Neural progenitor cell (in vitro differentiated cells): ENCODE measurements around the gene RIMOC1. TPM values are rescaled to one million over a fixed set of nuclear protein-coding genes. Genes with fewer than 3 reads are reported as not detected.

Experiments
- DNase-seq: peaks from one replicate; pipeline ENCODE4 v3.0.0-alpha.2; 2016; ENCODE audit warnings: low spot score
- H2AFZ ChIP-seq: fragments of 200-600 bp; sonication (generic); replicated peaks from 2 replicates; pipeline ENCODE4 v1.6.1; 2016; ENCODE audit warnings: antibody characterized with exemption
- H3F3A ChIP-seq: fragments of 200-600 bp; sonication (generic); 2 replicates; pipeline ENCODE4 v1.6.1; 2016; ENCODE audit warnings: antibody characterized with exemption, low read depth
- H3K27ac ChIP-seq: fragments of 200-600 bp; sonication (generic); 2 replicates; pipeline ENCODE4 v1.5.1; 2016; ENCODE audit warnings: mild to moderate bottlenecking
- H3K27me3 ChIP-seq: fragments of 200-600 bp; sonication (generic); 2 replicates; pipeline ENCODE4 v1.6.1; 2016; ENCODE audit warnings: mild to moderate bottlenecking, moderate library complexity
- H3K36me3 ChIP-seq: fragments of 200-600 bp; sonication (generic); 2 replicates; pipeline ENCODE4 v1.5.1; 2016
- H3K4me1 ChIP-seq: fragments of 200-600 bp; sonication (generic); 2 replicates; pipeline ENCODE4 v1.6.1; 2016; ENCODE audit warnings: mixed run types
- H3K4me2 ChIP-seq: fragments of 200-600 bp; sonication (generic); 2 replicates; pipeline ENCODE4 v1.6.1; 2016
- H3K4me3 ChIP-seq: fragments of 200-600 bp; sonication (generic); 2 replicates; pipeline ENCODE4 v1.5.1; 2016
- H3K79me2 ChIP-seq: fragments of 200-600 bp; sonication (generic); 2 replicates; pipeline ENCODE4 v1.6.1; 2016; ENCODE audit warnings: low read depth
- H3K9ac ChIP-seq: fragments of 200-600 bp; sonication (generic); 2 replicates; pipeline ENCODE4 v1.6.1; 2016
- H3K9me3 ChIP-seq: fragments of 200-600 bp; sonication (generic); 2 replicates; pipeline ENCODE4 v1.5.1; 2016; ENCODE audit warnings: low read depth
- H4K20me1 ChIP-seq: fragments of 200-600 bp; sonication (generic); 2 replicates; pipeline ENCODE4 v1.6.1; 2016; ENCODE audit warnings: low read depth
- H3K27ac Mint-ChIP-seq: 3 replicates; pipeline ENCODE4 v1.8.0; 2021; ENCODE audit warnings: mixed read lengths
- H3K27me3 Mint-ChIP-seq: 2 replicates; pipeline ENCODE4 v1.8.0; 2022; ENCODE audit warnings: low read depth, mild to moderate bottlenecking, inconsistent platforms, moderate library complexity, mixed read lengths; ENCODE audit not compliant: insufficient read depth
- H3K36me3 Mint-ChIP-seq: 3 replicates; pipeline ENCODE4 v1.8.0; 2021; ENCODE audit warnings: mixed read lengths
- H3K4me1 Mint-ChIP-seq: 3 replicates; pipeline ENCODE4 v1.8.0; 2021; ENCODE audit warnings: mixed read lengths
- H3K4me3 Mint-ChIP-seq: 3 replicates; pipeline ENCODE4 v1.8.0; 2021; ENCODE audit warnings: mild to moderate bottlenecking, moderate library complexity, mixed read lengths
- H3K9me3 Mint-ChIP-seq: 3 replicates; pipeline ENCODE4 v1.8.0; 2020; ENCODE audit warnings: mixed read lengths
- EZH2 ChIP-seq: fragments of 200-600 bp; sonication (generic); IDR thresholded peaks from 2 replicates; pipeline ENCODE4 v1.6.1; 2017; ENCODE audit warnings: antibody characterized with exemption, mild to moderate bottlenecking, moderate library complexity
- EZH2phosphoT487 ChIP-seq: fragments of 200-600 bp; sonication (generic); IDR thresholded peaks from 2 replicates; pipeline ENCODE4 v1.6.1; 2017; ENCODE audit warnings: antibody characterized with exemption
- total RNA-seq: library from RNA; depleted of rRNA; stranded (reverse); fragments of >200 nt; gene quantifications from 2 replicates; pipeline ENCODE4 v1.2.3, GENCODE V29; 2015; ENCODE audit warnings: low replicate concordance
- TF ChIP-seq, protein P1 (sequence below): fragments of 200-600 bp; sonication (generic); IDR thresholded peaks from 2 replicates; pipeline ENCODE4 v1.5.1; 2017; ENCODE audit warnings: antibody characterized with exemption, mild to moderate bottlenecking

RIMOC1 gene
- total RNA-seq, 1 donor from 2014 or later, result 32.7 TPM

DNA sequence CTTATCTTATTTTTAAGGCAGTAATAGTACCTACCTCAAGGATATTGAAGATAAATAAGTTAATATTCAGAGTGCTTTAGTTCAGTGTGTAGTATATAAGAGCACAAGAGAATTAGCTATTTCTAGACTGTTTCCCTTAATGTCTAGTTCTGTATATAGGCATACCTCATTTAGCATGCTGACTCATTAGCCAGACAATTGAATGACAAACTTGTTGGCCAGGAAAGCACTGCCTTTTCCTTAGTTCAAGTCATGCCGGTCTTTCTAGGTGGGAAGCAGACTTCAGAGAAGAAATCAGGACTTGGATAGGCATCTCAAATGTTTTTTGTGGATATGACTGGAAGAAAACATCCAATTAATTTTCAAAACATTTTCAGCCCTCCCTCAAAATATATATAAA, 17.7 kb downstream of the RIMOC1 start:
- peaks cover 2% of the 10 kb centered on the region for H3K9me3 Mint-ChIP-seq
- peaks cover 24% of the 10 kb centered on the region for H3K36me3 Mint-ChIP-seq
- no peaks in the 10 kb centered on the region for H3K79me2 ChIP-seq
- H3K27me3 ChIP-seq, result no peaks in the 10 kb centered on the region
- H3K27ac Mint-ChIP-seq, result no peak overlapping the region
- H2AFZ ChIP-seq, result no peak overlapping the region
- peaks cover 4% of the 10 kb centered on the region for H3F3A ChIP-seq
- H4K20me1 ChIP-seq, result no peaks in the 10 kb centered on the region
- DNase-seq, result no peak
- H3K27me3 Mint-ChIP-seq, result no peaks in the 10 kb centered on the region
- no peaks in the 10 kb centered on the region for H3K36me3 ChIP-seq
- H3K4me1 ChIP-seq, result peaks cover 4% of the 10 kb centered on the region
- H3K4me2 ChIP-seq, result no peak overlapping the region
- peak overlapping the region; percentile 3 for H3K9ac ChIP-seq
- TF ChIP-seq EZH2phosphoT487 (no peak), EZH2 (no peak)
- TF ChIP-seq, protein P1, sequence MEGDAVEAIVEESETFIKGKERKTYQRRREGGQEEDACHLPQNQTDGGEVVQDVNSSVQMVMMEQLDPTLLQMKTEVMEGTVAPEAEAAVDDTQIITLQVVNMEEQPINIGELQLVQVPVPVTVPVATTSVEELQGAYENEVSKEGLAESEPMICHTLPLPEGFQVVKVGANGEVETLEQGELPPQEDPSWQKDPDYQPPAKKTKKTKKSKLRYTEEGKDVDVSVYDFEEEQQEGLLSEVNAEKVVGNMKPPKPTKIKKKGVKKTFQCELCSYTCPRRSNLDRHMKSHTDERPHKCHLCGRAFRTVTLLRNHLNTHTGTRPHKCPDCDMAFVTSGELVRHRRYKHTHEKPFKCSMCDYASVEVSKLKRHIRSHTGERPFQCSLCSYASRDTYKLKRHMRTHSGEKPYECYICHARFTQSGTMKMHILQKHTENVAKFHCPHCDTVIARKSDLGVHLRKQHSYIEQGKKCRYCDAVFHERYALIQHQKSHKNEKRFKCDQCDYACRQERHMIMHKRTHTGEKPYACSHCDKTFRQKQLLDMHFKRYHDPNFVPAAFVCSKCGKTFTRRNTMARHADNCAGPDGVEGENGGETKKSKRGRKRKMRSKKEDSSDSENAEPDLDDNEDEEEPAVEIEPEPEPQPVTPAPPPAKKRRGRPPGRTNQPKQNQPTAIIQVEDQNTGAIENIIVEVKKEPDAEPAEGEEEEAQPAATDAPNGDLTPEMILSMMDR, result no peak
- no peak overlapping the region for H3K27ac ChIP-seq
- no peak overlapping the region for H3K4me3 Mint-ChIP-seq
- no peak overlapping the region for H3K4me3 ChIP-seq
- H3K4me1 Mint-ChIP-seq, result peaks cover 3% of the 10 kb centered on the region
- no peaks in the 10 kb centered on the region for H3K9me3 ChIP-seq

DNA sequence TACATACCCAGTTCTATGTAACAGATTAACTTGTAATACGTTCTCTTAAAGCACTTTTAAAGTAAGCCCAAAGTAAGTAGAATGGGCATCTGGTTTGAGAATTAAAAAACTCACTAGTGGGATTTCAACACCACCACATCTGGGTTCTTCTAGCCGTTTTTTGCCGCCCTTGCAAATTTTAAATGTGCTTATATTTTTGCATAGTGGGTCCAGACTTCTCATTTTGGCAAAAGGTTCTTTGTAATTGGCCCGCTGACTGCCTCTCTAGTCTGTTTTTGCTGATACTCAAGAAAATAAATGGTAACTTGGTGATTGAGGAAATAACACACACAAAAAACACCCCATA, 20.4 kb downstream of the RIMOC1 start:
- Histone ChIP-seq H3K4me3 (peak overlapping the region; percentile 71), H3K27ac (no peak overlapping the region), H3K4me2 (peak overlapping the region; percentile 77), H2AFZ (peak overlapping the region; percentile 97), H3K27me3 (no peaks in the 10 kb centered on the region), H3K9ac (peak overlapping the region; percentile 73), H3K36me3 (no peaks in the 10 kb centered on the region), H3K9me3 (no peaks in the 10 kb centered on the region), H3K4me1 (peaks cover 4% of the 10 kb centered on the region), H3K79me2 (no peaks in the 10 kb centered on the region), H4K20me1 (no peaks in the 10 kb centered on the region), H3F3A (peaks cover 4% of the 10 kb centered on the region)
- TF ChIP-seq, protein P1, result no peak
- TF ChIP-seq EZH2 (no peak), EZH2phosphoT487 (no peak)
- Mint-ChIP-seq H3K4me3 (peak overlapping the region; percentile 81), H3K4me1 (peaks cover 3% of the 10 kb centered on the region), H3K9me3 (peaks cover 2% of the 10 kb centered on the region), H3K27me3 (no peaks in the 10 kb centered on the region), H3K36me3 (peaks cover 12% of the 10 kb centered on the region), H3K27ac (no peak overlapping the region)
- no peak for DNase-seq

DNA sequence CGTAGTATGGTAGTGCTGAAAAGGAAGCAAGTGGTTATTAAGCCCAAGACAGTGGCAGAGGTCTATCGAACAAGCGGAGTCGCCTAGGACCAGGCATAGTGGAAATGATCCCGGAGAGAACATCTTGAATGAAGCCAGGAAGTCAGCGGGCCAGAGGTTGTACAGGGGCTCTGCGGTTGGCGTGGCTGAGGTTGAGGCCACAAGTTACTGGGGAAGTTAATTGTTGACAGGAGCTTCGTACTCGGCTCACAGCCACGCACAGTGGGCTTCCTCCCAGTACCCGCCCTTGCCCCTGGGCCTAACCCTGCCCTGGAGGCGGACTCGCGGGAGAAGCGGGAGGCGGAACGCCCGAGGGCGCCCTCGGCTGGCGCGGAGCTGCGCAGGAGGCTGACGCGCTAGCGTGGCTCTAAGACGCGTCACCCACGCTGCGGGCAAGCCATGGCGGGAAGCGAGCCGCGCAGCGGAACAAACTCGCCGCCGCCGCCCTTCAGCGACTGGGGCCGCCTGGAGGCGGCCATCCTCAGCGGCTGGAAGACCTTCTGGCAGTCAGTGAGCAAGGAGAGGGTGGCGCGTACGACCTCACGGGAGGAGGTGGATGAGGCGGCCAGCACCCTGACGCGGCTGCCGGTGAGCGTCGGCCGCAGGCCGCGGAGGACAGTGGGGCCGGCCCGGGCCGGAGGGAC, 20.9 kb downstream of the RIMOC1 start, which contains the start of gene FBXO4:
Gene FBXO4 (plus strand): TSS at position 410 of the 683 bp plus-strand sequence. CDS start 29 bp downstream, at position 439.
- H3K4me3 Mint-ChIP-seq, result peak within 1 kb of the TSS; percentile 81
- no peaks in the 10 kb centered on the region for H3K36me3 ChIP-seq
- peaks cover 2% of the 10 kb centered on the region for H3K9me3 Mint-ChIP-seq
- no peak for TF ChIP-seq EZH2phosphoT487
- TF ChIP-seq, protein P1, result peak; percentile 61
- peaks cover 4% of the 10 kb centered on the region for H3F3A ChIP-seq
- peaks cover 4% of the 10 kb centered on the region for H3K4me1 ChIP-seq
- no peaks in the 10 kb centered on the region for H3K9me3 ChIP-seq
- no peak within 1 kb of the TSS for H3K27ac Mint-ChIP-seq
- H3K27me3 ChIP-seq, result no peaks in the 10 kb centered on the region
- peaks cover 3% of the 10 kb centered on the region for H3K4me1 Mint-ChIP-seq
- H3K36me3 Mint-ChIP-seq, result peaks cover 6% of the 10 kb centered on the region
- H4K20me1 ChIP-seq, result no peaks in the 10 kb centered on the region
- no peak within 1 kb of the TSS for H3K27ac ChIP-seq
- no peaks in the 10 kb centered on the region for H3K27me3 Mint-ChIP-seq
- H3K4me3 ChIP-seq, result peak within 1 kb of the TSS; percentile 71
- peak within 1 kb of the TSS; percentile 77 for H3K4me2 ChIP-seq
- peak; percentile 85 for DNase-seq
- peak within 1 kb of the TSS; percentile 73 for H3K9ac ChIP-seq
- peak within 1 kb of the TSS; percentile 97 for H2AFZ ChIP-seq
- H3K79me2 ChIP-seq, result no peaks in the 10 kb centered on the region
